ENCODE results near the gene MISP3.

MISP3 gene

GRCh38 chr19:14053500-14053899, 19.1 kb upstream of the MISP3 start:
- DNase-seq (ENCODE audit: low spot score), result no peak

DNA sequence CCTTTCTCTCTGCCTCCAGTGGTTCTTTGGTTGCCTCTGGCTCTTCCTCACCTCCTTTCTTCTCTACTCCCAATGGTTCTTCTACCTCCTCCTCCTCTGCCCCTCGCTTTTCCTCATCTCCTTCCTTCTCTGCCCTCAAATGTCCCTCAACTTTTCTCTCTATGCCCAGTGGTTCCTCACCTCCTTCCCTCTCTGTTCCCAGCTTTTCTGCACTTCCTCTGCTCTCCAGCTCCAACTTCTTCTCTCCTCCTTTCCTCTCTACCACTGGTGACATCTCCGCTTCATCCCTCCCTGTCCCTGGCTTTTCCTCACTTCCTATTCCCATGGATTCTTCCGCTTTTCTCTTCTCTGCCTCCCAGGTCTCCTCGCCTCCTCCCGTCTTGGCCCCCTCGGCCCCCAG, 18.5 kb upstream of the MISP3 start:
- no peak for DNase-seq (ENCODE audit: low spot score)

DNA sequence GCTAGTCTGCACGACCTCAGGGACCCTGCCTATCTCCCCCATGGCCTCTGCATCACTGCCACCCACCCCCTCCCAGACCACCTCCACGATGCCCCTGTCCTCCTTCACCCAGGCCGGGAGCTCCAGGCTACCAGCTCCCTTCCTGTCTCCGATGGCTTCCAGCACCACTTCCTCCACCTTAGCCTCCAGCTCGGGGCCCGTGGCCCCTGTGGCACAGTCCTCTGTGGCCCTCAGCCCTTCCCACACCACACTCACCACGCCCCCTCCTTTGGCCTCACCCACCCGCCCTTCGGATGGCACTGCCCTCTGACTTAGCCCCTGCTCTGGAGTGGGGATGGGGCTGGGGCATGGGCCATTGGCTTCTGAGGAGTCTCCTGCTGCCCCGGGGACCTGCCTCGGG, 17.9 kb upstream of the MISP3 start:
- no peak for DNase-seq (ENCODE audit: low spot score)

GRCh38 chr19:14055396-14055795, 17.2 kb upstream of the MISP3 start:
- no peak for DNase-seq (ENCODE audit: low spot score)

DNA sequence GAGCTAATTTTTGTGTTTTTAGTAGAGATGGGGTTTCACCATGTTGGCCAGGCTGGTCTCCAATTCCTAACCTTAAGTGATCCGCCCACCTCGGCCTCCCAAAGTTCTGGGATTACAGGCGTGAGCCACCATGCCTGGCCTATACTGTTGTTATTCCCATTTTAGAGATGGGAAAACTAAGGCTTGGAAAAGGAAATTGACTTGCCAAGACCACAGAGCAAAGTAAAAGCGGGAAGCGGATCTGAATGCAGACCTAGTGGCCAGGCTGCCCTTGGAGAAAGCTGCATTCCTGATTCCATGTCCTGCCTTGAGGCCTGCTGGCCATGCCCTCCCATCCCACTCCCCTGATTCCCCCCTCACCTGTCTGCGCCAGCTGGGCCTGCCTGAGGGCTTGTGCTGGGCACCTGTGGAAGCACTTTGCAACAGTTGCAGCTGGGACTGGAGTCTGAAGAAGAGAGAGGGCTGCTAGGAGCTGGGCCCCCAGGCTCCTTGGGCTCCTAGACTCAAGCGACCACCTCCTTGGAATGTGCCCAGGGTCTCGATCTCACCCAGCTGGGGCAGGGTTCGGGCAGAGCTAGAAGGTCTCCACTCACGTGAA, 16.4 kb upstream of the MISP3 start:
- DNase-seq (ENCODE audit: low spot score), result no peak

- no peak for DNase-seq (ENCODE audit: low spot score)
Measured at GRCh38 chr19:14056741-14057356, 15.7 kb upstream of the MISP3 start.

- DNase-seq (ENCODE audit: low spot score), result no peak
Measured at GRCh38 chr19:14058182-14059092, 14.1 kb upstream of the MISP3 start.

GRCh38 chr19:14059093-14059480, 13.5 kb upstream of the MISP3 start:
- DNase-seq (ENCODE audit: low spot score), result no peak

- no peak for DNase-seq (ENCODE audit: low spot score)
Measured at GRCh38 chr19:14059652-14060155, 12.9 kb upstream of the MISP3 start.

GRCh38 chr19:14061081-14061749, 11.4 kb upstream of the MISP3 start:
- no peak for DNase-seq (ENCODE audit: low spot score)

- DNase-seq (ENCODE audit: low spot score), result peak; percentile 71
Measured at GRCh38 chr19:14061751-14062557, 10.6 kb upstream of the MISP3 start, which contains the start of gene PALM3. PALM3 (minus strand) TSS chr19:14062076; CDS start chr19:14061980, 96 bp downstream.

DNA sequence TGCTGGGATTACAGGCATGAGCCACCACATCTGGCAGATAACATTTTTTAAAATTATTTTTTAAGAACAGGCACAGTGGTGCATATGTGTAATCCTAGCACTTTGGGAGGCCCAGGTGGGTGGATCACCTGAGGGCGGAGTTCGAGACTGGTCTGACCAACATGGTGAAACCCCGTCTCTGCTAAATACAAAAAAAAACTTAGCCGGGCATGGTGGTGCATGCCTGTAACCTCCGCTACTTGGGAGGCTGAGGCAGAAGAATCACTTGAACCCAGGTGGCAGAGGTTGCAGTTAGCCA, 10.1 kb upstream of the MISP3 start:
- DNase-seq (ENCODE audit: low spot score), result no peak

- DNase-seq (ENCODE audit: low spot score), result no peak
Measured at GRCh38 chr19:14063105-14063504, 9.5 kb upstream of the MISP3 start.

DNA sequence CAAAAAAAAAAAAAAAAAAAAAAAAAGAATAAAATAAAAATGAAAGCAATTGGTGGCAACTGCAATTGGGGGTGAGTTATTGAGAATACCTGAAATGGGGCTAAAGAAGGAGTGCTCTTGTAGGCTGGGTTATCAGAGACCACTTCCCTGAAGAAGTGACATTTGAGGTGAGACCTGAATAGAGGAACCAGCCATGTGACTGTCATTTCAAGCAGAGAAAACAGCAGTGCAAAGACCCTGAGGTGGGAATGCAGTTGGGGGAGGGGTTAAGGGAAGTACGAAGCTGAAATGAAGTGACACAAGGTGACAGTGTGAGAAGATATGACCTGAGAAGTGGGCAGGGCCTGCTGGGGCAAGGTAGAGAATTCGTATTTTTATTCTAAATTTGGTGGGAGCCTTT, 6.5 kb upstream of the MISP3 start:
- no peak for DNase-seq (ENCODE audit: low spot score)

DNA sequence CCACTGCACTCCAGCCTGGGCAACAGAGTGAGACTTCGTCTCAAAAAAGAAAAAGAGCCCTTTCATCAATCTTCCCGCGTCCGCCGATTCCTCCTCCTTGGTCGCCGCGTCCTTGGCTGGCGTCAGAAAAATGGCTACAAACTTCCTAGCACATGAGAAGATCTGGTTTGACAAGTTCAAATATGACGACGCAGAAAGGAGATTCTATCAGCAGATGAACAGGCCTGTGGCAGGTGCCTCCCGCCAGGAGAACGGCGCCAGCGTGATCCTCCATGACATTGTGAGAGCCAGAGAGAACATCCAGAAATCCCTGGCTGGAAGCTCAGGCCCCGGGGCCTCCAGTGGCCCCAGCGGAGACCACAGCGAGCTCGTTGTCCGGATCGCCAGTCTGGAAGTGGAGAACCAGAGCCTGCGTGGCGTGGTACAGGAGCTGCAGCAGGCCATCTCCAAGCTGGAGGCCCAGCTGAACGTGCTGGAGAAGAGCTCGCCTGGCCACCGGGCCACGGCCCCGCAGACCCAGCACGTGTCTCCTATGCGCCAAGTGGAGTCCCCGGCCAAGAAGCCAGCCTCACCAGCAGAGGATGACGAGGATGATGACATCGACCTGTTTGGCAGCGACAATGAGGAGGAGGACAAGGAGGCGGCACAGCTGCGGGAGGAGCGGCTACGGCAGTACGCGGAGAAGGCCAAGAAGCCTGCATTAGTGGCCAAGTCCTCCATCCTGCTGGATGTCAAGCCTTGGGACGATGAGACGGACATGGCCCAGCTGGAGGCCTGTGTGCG, 2.1 kb upstream of the MISP3 start:
- no peak for DNase-seq (ENCODE audit: low spot score)

DNA sequence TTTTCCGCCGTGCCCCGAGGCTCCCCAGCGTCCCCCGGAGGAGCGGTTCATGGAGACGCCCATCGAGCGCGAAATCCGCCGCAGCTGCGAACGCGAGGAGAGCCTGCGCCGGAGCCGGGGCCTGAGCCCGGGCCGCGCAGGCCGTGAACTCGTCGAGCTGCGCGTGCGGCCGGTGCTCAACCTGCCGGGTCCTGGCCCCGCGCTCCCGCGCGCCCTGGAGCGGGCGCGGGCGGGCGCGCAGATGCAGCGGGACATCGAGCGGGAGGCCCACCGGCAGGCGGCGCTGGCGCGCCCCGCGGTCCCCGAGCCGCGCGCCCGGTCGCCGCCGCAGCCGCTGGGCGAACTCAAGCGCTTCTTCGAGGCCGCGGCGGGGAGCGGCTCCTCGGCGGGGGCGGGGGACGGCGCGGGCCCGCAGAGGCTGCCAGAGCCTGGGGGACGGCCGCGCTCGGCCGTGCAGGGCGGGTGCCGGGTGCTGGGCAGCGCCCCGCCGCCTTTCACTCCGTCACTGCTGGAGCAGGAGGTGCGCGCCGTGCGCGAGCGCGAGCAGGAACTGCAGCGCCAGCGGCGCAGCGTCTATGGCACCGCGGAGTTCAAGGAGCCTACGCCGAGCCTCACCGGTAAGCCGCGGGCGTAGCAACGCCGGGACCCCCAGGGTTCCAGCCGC, 807 bp downstream of the MISP3 start:
- peak; percentile 85 for DNase-seq (ENCODE audit: low spot score)

GRCh38 chr19:14073925-14074838, 1.6 kb downstream of the MISP3 start:
- no peak for DNase-seq (ENCODE audit: low spot score)

GRCh38 chr19:14078411-14078810, 5.8 kb downstream of the MISP3 start:
- DNase-seq (ENCODE audit: low spot score), result no peak
